HG03045 (cell line): ENCODE results near the gene ATP6V0A4.
"Not testable (repeated sequence)": the region's sequence is repeated elsewhere in the genome, so short reads cannot be mapped to it uniquely, and the experiment has no call there.

ENCODE experiments used
- ATAC-seq: cut with Tn5 transposase; IDR thresholded peaks from one replicate; pipeline ENCODE4 v1.9.1; 2021; ENCODE audit warnings: mild to moderate bottlenecking, moderate library complexity; ENCODE audit not compliant: unreplicated experiment

The ATP6V0A4 gene

DNA sequence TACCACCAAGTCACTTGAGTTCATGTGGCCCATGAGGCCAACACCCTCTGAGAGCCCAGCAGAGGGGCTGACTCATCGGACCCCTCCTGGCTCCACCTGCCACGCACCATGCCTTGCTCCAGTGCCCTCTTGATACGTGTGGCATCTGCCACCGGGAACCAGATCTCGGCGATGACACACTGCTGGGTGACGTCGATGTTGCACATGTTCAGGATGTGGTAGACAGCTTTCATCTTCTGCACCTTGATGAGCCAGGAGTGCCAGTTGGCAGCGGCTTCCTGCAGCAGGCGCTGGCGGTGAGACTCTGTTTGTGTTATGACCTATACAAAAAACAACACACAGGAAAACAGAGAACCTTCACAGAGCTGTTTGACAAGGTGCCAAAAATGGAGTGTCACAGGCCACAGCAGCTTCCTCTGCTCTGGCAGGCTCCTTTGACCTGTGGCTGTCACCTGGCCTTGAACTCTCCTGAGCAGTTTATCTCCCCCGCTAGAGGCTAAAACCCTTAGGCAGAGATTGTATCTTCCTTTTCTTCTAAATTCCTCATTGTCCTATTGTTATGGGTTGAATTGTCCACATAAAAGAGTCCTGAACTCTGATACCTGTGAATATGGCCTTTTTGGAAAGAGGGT lies 45.4 kb downstream of the ATP6V0A4 start:
- ATAC-seq = no peak

DNA sequence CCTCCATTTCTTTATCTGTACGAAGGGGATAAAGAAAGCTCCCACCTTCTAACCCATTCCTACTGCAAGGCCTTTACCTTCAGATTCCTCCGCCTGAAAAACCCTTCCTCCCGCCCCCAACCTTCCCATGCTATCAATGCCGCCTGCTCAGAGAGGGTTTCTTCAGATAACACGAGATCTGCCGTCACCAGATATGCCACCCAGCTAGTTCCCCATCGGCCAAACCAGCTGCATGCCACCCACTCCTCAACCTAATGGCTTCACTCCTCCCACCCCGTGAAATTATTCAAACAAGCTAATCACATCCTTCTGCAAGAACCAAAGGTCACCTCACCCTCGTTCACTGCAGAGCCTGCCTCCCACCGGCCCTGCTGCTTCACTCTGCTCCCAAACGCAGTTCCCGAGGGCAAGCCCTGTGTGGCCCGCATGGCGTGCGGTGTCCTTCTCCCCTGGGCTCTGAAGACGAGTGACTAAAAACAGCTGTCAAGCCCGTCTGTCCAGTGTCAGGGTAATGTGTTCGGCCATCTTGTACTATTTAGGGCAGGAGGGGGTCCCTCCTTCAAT lies 47.0 kb downstream of the ATP6V0A4 start:
- no peak for ATAC-seq

DNA sequence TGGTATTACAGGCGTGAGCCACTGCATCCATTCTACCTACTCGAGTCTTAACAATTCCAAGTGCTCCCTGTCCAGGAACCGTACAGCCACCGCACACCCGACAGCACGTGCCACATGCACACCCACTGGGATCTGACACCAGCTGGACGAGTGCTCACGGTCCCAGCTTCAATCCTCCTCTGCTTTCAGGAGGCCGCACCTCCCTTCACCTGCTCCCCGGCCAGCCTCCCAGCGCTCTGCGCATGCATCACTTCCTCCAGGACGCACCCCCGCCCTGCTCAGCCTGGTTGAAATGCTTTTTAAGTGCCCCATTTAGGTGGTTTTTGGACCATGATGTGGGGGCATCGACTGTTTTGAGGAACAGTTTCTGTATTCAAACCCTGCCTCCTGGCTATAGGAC lies 47.5 kb downstream of the ATP6V0A4 start:
- ATAC-seq = no peak

DNA sequence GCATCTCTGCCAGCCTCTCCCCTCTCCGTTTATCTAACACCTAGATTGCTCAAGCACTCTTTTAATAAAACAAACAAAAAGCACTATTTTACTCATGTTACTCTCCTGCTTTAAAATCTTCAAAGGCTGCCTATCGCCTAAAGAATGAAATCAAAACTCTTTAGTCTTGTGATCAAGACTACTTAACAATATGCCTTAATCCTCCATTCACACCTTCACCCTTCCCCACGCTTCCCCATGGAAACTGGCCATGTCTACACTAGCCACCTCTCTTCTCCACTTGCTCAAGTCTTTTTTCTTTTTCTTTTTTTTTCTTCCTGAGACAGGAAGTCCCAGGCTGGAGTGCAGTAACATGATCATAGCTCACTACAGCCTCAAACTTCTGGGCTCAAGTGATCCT lies 48.0 kb downstream of the ATP6V0A4 start:
- no peak for ATAC-seq

DNA sequence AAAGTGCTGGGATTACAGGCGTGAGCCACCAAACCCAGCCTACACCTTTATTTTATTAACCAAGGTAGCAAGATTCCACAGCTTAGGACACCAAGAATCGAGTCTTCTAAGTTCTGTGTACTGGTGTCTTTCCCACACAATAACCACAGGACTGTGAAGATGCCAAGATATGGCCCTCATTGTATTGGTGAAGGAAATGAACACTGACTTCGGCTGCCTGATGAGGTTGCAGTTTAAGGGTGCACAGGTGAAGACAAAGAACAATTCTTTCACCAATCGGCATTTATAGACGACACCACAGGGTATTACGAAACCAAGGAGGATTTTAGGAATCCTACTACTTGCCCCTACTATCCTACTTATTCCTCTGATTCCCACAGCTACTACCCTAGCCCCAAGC lies 49.3 kb downstream of the ATP6V0A4 start:
- ATAC-seq = no peak

DNA sequence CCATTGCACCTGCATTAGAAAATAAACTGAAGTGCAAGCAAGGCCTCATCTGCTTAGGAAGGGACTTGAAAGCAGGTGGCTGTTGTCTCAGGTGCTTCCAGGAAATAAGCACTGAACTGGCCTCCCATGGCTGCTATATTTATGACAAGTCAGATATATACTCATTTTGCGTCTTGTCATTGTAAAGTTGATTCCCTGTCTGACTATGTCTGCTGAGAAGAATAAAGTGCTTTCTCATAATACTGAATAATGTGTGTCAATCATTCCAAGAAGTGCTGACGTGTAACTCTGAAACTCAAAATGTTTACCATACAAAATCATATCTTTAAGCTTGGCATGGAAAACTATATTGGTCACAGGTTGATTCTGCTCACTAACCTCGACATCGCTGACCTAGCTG lies 51.9 kb downstream of the ATP6V0A4 start:
- no peak for ATAC-seq

DNA sequence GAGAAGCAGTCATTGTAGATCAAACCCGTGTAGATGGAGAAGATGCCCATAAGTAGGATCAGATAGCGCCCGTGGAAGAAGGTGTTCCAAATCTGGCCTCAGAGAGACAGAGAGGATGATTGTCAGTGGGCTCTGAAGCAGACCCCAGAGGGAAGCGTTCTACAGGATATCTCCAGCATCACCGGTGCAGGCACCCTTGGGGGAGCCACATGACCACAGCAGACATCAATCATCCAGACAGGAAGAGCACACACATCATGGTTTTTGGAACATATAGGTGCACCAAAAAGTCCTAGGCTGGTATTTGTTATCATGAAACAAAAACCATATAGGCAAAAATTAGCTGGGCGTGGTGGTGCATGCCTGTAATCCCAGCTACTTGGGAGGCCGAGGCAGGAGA lies 52.8 kb downstream of the ATP6V0A4 start:
- ATAC-seq = no peak

DNA sequence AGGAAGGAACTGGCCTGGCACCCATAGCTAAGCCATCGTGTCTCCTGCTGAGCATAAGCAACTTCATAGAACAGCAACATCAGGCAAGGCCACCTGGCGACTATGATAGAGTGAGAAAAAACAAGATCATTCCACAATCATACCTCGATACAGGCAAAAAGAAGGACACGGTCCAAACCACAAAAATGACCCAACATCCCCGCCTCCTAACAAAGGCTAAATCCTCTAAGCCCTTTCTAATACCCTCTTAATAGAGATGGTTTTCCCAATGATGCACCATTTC lies 56.6 kb downstream of the ATP6V0A4 start:
- ATAC-seq = no peak

DNA sequence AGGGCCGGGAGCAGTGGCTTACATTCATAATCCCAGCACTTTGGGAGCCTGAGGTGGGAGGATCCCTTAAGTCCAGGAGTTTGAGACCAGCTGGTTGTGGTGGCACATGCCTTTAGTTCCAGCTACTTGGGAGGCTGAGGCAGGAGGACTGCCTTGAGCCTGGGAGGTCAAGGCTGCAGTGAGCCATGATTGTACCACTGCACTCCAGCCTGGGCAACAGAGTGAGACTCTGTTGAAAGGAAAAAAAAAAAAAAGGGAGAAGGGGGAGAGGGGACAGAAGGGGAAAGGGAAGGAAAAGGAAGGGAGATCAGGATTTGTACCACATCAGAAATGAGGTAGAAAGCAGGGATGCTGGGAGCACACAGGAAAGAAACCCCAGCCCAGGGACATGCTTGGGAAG lies 58.1 kb downstream of the ATP6V0A4 start:
- ATAC-seq = no peak

DNA sequence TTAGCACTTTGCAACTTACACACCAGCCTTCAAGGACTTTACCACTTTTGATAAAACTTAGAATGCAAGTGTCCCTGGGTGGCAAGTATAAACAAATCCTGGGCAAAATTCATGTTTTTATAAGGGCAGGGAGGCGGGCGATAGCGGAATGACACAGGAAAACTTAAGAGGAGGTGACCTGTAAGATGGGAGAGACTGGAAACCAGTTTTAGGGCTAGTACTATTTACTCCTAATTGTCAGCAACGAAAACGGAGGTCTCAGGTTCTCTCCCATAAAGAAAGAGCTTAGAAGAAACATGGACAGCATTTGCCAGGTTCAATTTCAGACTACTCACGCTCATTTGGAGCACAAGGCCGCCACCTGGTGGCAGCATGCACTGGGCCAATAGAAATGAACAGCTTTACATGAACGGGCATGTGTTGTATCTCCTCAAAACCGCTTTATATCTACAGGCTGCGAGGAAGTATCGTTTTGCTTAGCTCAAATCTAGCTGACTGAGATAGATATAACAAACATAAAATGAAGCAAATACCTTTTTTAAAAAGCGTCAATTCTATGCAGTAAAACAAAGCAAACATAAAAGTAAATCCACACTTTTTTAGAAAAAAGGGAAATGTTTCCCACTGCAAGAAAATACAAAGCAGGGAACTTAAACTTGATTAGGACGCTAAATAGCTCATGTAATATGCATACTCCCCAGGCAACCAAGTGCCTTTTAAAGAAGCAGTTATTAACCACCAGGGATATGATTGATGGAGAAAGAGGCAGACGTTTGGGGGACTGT lies 59.3 kb downstream of the ATP6V0A4 start:
- ATAC-seq = no peak

DNA sequence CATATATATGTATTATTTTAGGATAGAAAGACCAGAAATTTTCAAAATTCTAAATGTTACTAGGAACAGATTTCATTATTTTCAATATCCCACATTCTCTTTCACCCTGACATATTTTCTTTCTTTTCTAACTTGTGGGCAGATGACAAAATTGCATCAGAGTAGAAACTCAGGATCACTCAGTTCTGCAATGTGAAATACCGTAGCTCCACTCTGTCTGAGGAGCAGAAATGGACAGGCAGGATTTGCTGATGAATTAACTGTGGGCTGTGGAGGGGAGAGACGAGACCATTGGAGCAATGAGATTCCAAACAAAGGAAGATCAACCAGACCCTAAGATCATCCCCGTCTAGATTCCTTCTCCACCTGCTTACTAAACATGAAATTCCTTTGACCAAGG lies 59.9 kb downstream of the ATP6V0A4 start:
- ATAC-seq = no peak

DNA sequence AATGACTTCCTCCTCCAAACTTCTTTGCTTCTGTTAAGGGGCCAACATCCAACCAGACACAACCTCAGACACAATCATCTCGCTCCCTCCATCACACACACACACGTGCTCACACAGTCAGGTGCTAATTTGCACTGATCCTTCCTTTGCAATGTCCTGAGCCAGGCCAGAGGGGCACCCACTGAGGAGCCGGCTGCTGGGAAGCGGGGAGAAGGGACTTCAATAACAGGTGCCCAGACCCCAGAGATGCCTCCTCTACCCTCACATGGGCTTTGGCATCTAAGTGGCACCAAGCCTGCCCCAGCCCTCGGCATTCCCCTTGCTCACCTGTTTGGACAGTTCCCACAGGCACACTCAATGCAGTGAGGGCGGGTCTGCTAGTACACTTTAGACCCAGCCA lies 62.6 kb downstream of the ATP6V0A4 start:
- no peak for ATAC-seq

DNA sequence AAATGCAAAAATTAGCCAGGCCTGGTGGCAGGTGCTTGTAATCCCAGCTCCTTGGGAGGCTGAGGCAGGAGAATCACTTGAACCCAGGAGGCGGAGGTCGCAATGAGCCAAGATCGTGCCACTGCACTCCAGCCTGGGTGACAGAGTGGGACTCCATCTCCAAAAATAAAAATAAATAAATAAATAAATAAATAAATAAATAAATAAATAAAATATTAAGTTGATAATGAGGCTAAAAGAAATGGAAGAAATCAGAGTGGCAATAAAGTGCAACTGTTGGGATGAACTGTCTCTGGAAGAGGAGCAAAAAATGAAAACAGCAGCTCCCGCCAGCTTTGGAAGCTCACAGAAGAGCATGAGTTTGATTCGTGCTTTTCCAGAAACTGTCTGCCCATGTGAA lies 66.3 kb downstream of the ATP6V0A4 start:
- not testable (repeated sequence) for ATAC-seq

DNA sequence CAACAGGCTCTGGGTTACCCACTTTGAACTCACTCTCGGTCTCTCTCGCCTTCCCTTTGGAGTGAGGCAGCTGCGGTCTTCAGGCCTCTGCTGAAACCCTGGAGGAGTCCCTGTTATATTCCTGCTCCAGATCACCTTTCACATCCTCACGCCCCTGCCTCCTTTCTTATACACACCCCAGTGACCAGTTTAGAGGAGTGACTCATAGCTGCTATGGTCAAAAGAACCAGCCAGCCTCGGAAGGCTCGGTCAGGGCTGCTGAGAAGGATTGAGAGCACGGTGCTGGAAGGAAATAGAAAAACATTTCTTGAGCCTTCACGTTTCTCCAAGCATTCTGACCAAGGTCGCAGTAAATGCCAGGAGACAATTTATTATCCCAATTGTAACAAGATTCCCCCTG lies 68.6 kb downstream of the ATP6V0A4 start:
- no peak for ATAC-seq

DNA sequence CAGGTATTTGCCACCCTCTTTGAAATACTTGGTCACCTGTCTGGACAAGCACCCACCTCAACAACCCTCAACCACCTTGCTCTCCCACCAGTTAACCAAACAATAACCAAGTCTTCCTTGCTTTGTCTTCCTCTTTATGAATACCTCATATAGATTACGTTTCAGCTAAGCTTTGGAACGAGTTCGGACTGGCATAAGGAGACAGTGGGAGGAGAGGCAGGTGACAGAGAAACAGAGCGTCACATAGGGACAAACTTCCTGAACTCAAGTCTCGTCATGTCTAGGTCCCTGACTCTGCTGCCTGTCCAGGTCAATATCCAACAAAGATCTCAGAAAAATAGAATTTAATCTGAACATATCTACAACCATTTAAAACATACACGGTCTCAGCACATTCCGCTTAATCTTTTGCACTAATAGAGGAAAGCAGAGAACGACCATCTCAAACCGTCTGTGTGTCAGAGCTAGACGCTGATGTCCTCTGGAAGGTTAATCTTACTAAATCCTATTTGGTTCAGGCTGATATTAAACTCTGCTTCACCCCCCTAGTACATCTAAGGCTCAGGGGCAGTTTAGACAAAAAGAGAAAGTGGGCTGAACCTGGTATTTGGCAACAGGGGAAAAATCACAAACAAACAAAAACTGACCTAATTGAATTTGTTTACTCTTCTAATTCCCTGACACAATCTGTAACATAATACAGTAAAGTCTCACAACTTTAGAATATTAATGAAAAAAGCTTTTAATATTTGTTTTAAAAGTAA lies 70.5 kb downstream of the ATP6V0A4 start:
- no peak for ATAC-seq

DNA sequence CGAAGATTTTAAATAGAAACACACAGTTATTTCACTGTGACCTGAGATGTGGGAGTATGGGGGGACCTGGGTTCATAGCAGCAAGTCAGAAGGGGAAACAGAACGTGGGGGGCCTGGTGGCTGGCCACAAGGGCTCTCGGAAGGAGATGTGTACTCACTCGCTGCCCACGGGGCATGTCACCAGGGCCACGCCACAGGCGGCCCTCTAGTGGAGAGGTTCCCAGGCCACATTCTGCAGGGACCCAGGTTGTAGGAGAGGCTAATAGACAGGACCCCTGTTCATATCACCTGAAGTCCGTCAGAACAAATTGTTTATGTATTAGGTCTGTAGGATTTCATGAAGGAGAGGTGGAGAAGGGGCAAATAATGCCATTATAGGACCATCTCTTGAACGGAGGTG lies 71.7 kb downstream of the ATP6V0A4 start:
- ATAC-seq = no peak

DNA sequence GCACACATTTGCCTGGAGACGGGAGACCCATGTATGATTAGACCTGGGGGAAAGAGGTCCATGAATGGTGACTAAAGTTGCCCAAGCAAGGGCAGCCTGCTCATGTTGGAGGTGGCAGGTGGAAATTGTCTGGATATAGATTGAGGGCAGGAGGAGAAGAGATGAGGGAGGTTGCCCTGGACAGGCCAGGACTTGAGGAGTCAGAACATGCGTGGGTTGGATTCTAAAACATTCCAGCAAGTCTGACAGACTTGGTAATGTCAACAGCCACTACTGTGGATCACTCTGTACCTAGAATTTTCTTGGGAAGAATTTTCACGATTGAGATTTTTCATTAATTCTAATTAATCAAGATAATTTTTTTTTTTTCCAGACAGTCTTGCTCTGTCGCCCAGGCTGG lies 77.7 kb downstream of the ATP6V0A4 start:
- ATAC-seq = no peak

DNA sequence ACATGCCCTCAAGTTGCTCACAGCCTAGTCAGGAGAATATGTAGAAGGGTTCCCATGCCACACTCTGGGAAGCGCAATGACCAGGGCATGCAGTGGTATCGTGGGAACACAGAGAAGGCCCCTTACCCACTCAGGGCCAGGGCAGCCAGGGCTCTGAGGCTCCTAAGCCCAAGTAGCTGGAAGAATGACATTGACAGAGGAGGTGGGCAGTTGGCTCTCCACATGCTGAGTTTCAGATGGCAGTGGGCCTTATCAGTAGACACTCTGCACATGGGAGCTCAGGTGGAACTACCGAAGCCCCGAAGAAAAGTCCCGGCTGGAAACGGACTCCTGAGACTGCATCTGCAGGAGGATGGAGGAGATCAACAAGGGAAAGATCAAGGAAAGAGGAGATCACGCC lies 81.1 kb downstream of the ATP6V0A4 start:
- no peak for ATAC-seq

DNA sequence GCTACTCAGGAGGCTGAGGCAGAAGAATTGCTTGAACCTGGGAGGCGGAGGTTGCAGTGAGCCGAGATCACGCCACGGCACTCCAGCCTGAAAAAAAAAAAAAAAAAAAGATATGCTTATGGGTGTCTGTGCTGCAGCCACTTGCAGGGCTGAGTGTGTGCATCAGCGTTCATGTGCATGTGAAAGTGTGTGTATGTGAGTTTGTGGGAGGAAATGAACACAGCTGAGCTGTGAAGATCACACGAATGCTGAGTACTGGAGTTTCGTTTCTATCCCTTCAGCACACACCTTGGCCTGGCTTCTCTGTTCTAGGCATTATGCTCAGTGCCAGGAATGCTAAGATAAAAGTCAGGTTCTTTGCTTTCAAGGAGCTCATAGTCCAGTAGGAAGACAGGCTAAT lies 84.8 kb downstream of the ATP6V0A4 start:
- no peak for ATAC-seq

DNA sequence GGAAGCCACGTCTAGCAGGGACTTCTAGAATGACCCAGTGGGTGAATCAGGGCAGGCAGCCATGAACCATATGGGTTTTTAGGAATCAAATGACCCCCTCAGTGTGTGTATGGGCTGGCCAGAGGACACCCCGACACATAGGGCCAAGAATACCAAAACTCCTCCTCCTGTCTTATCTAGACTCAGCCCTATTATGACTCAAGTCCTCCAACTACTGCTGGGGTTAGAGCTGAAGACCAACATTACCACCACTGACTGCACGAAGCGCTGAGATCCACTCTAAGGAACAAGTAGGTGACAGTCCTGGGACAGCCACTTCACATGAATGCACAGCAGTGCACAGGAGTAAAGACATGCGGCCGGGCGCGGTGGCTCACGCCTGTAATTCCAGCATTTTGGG lies 85.3 kb downstream of the ATP6V0A4 start:
- ATAC-seq = no peak

DNA sequence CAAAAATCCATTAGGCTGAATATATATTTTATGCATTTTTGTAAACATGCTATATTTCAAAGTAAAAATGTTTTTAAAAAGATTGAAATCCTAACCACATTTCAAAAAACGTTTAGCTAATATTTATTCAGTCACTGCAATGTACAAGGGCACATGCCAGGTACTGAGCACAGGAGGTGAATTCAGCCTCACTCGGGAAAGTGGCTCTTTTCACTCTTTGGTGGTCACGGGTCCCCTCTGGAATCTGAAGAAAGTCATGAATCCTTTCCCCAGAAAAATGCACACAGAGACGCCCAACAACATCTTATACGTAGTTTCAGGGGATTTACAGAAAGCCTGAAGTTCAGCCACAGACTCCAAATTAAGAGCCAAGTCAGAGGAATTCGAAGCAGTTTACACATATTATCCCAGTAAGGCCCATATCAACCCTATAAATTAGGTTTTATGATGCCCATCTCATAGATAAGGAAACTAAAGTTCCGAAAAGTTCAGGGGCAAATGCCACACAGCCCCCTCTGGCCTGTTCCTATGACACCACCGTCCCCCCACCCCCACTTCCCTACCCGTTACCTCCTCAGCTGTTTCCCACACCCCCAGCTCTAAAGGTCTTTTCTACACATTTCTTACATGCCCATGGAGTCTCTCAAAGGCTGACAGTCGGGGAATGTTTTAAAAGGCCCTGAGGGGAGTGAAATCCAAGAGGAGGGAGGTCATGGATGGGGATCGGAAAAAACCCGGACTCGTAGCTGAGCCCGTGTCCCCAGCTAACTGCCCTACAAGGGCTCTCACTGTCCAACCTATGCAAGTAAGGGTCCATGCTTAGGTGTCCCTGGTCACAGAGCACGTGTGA lies 87.2 kb downstream of the ATP6V0A4 start:
- ATAC-seq = no peak
